ENCODE measurements around the gene PFDN6.

The PFDN6 gene

GRCh38 chr6:33297956-33298772, 8.8 kb downstream of the PFDN6 start:
- Histone ChIP-seq H3K27me3 (ENCODE audit: control insufficient read depth, insufficient read depth, low read length) (no peaks in the 10 kb centered on the region), H3K4me1 (ENCODE audit: control insufficient read depth, insufficient read depth, low read length) (peaks cover 6% of the 10 kb centered on the region), H3K4me2 (ENCODE audit: low read length) (peak overlapping the region; percentile 89), H3K9ac (ENCODE audit: low read depth, low read length) (peak overlapping the region; percentile 96), H3K36me3 (ENCODE audit: insufficient read depth, low read length) (peaks cover 3% of the 10 kb centered on the region), H3K9me3 (replicated peaks; ENCODE audit: low read length) (no peaks in the 10 kb centered on the region), H3K4me3 (ENCODE audit: low read length) (peak overlapping the region; percentile 87)

- Histone ChIP-seq H3K9ac (ENCODE audit: low read depth, low read length) (peak within 1 kb of the TSS; percentile 96), H3K9me3 (replicated peaks; ENCODE audit: low read length) (no peaks in the 10 kb centered on the region), H3K4me3 (ENCODE audit: low read length) (peak within 1 kb of the TSS; percentile 87), H3K4me2 (ENCODE audit: low read length) (peak within 1 kb of the TSS; percentile 89), H3K36me3 (ENCODE audit: insufficient read depth, low read length) (peaks cover 5% of the 10 kb centered on the region), H3K4me1 (ENCODE audit: control insufficient read depth, insufficient read depth, low read length) (peaks cover 6% of the 10 kb centered on the region), H3K27me3 (ENCODE audit: control insufficient read depth, insufficient read depth, low read length) (no peaks in the 10 kb centered on the region)
Observed at GRCh38 chr6:33298773-33299236, 9.4 kb downstream of the PFDN6 start, which contains the start of gene RGL2. Gene RGL2, minus strand, starts transcription at chr6:33298942. Its CDS starts 332 bp downstream, at chr6:33298610.

- Histone ChIP-seq H3K9ac (ENCODE audit: low read depth, low read length) (peak overlapping the region; percentile 96), H3K9me3 (replicated peaks; ENCODE audit: low read length) (no peaks in the 10 kb centered on the region), H3K4me3 (ENCODE audit: low read length) (peak overlapping the region; percentile 87), H3K4me1 (ENCODE audit: control insufficient read depth, insufficient read depth, low read length) (peaks cover 6% of the 10 kb centered on the region), H3K4me2 (ENCODE audit: low read length) (peak overlapping the region; percentile 89), H3K27me3 (ENCODE audit: control insufficient read depth, insufficient read depth, low read length) (no peaks in the 10 kb centered on the region), H3K36me3 (ENCODE audit: insufficient read depth, low read length) (peaks cover 9% of the 10 kb centered on the region)
Observed at GRCh38 chr6:33299237-33299944, 10.0 kb downstream of the PFDN6 start.

GRCh38 chr6:33301877-33302276, 12.5 kb downstream of the PFDN6 start:
- peaks cover 6% of the 10 kb centered on the region for H3K4me1 ChIP-seq (ENCODE audit: control insufficient read depth, insufficient read depth, low read length)
- H3K4me3 ChIP-seq (ENCODE audit: low read length): no peak overlapping the region
- H3K9me3 ChIP-seq (replicated peaks; ENCODE audit: low read length): no peaks in the 10 kb centered on the region
- no peak overlapping the region for H3K4me2 ChIP-seq (ENCODE audit: low read length)
- H3K27me3 ChIP-seq (ENCODE audit: control insufficient read depth, insufficient read depth, low read length): no peaks in the 10 kb centered on the region
- H3K9ac ChIP-seq (ENCODE audit: low read depth, low read length): no peak overlapping the region
- H3K36me3 ChIP-seq (ENCODE audit: insufficient read depth, low read length): peaks cover 9% of the 10 kb centered on the region

GRCh38 chr6:33304216-33304615, 14.8 kb downstream of the PFDN6 start:
- Histone ChIP-seq H3K4me2 (ENCODE audit: low read length) (no peak overlapping the region), H3K9me3 (replicated peaks; ENCODE audit: low read length) (no peaks in the 10 kb centered on the region), H3K36me3 (ENCODE audit: insufficient read depth, low read length) (peaks cover 12% of the 10 kb centered on the region), H3K4me1 (ENCODE audit: control insufficient read depth, insufficient read depth, low read length) (no peaks in the 10 kb centered on the region), H3K27me3 (ENCODE audit: control insufficient read depth, insufficient read depth, low read length) (no peaks in the 10 kb centered on the region), H3K4me3 (ENCODE audit: low read length) (no peak overlapping the region), H3K9ac (ENCODE audit: low read depth, low read length) (no peak overlapping the region)

GRCh38 chr6:33305052-33305451, 15.7 kb downstream of the PFDN6 start:
- H3K36me3 ChIP-seq (ENCODE audit: insufficient read depth, low read length): peaks cover 12% of the 10 kb centered on the region
- H3K4me2 ChIP-seq (ENCODE audit: low read length): no peak overlapping the region
- no peak overlapping the region for H3K9ac ChIP-seq (ENCODE audit: low read depth, low read length)
- H3K9me3 ChIP-seq (replicated peaks; ENCODE audit: low read length): no peaks in the 10 kb centered on the region
- H3K4me3 ChIP-seq (ENCODE audit: low read length): no peak overlapping the region
- H3K27me3 ChIP-seq (ENCODE audit: control insufficient read depth, insufficient read depth, low read length): no peaks in the 10 kb centered on the region
- no peaks in the 10 kb centered on the region for H3K4me1 ChIP-seq (ENCODE audit: control insufficient read depth, insufficient read depth, low read length)

GRCh38 chr6:33306356-33306755, 17.0 kb downstream of the PFDN6 start:
- Histone ChIP-seq H3K9ac (ENCODE audit: low read depth, low read length) (no peak overlapping the region), H3K9me3 (replicated peaks; ENCODE audit: low read length) (no peaks in the 10 kb centered on the region), H3K4me1 (ENCODE audit: control insufficient read depth, insufficient read depth, low read length) (no peaks in the 10 kb centered on the region), H3K36me3 (ENCODE audit: insufficient read depth, low read length) (peaks cover 12% of the 10 kb centered on the region), H3K27me3 (ENCODE audit: control insufficient read depth, insufficient read depth, low read length) (no peaks in the 10 kb centered on the region), H3K4me3 (ENCODE audit: low read length) (no peak overlapping the region), H3K4me2 (ENCODE audit: low read length) (no peak overlapping the region)

GRCh38 chr6:33312361-33313104, 23.1 kb downstream of the PFDN6 start:
- Histone ChIP-seq H3K4me1 (ENCODE audit: control insufficient read depth, insufficient read depth, low read length) (peaks cover 24% of the 10 kb centered on the region), H3K4me3 (ENCODE audit: low read length) (peak overlapping the region; percentile 100), H3K36me3 (ENCODE audit: insufficient read depth, low read length) (peaks cover 3% of the 10 kb centered on the region), H3K9ac (ENCODE audit: low read depth, low read length) (peak overlapping the region; percentile 96), H3K4me2 (ENCODE audit: low read length) (peak overlapping the region; percentile 98), H3K27me3 (ENCODE audit: control insufficient read depth, insufficient read depth, low read length) (no peaks in the 10 kb centered on the region), H3K9me3 (replicated peaks; ENCODE audit: low read length) (no peaks in the 10 kb centered on the region)

- Histone ChIP-seq H3K36me3 (ENCODE audit: insufficient read depth, low read length) (peaks cover 3% of the 10 kb centered on the region), H3K4me2 (ENCODE audit: low read length) (peak overlapping the region; percentile 98), H3K27me3 (ENCODE audit: control insufficient read depth, insufficient read depth, low read length) (no peaks in the 10 kb centered on the region), H3K9me3 (replicated peaks; ENCODE audit: low read length) (no peaks in the 10 kb centered on the region), H3K9ac (ENCODE audit: low read depth, low read length) (peak overlapping the region; percentile 96), H3K4me3 (ENCODE audit: low read length) (peak overlapping the region; percentile 100), H3K4me1 (ENCODE audit: control insufficient read depth, insufficient read depth, low read length) (peaks cover 27% of the 10 kb centered on the region)
Observed at GRCh38 chr6:33313105-33313708, 23.8 kb downstream of the PFDN6 start.

- H3K4me1 ChIP-seq (ENCODE audit: control insufficient read depth, insufficient read depth, low read length): peaks cover 34% of the 10 kb centered on the region
- peak within 1 kb of the TSS; percentile 100 for H3K4me3 ChIP-seq (ENCODE audit: low read length)
- H3K9ac ChIP-seq (ENCODE audit: low read depth, low read length): peak within 1 kb of the TSS; percentile 96
- no peaks in the 10 kb centered on the region for H3K27me3 ChIP-seq (ENCODE audit: control insufficient read depth, insufficient read depth, low read length)
- peaks cover 4% of the 10 kb centered on the region for H3K36me3 ChIP-seq (ENCODE audit: insufficient read depth, low read length)
- H3K4me2 ChIP-seq (ENCODE audit: low read length): peak within 1 kb of the TSS; percentile 98
- no peaks in the 10 kb centered on the region for H3K9me3 ChIP-seq (replicated peaks; ENCODE audit: low read length)
Observed at GRCh38 chr6:33313709-33314514, 24.5 kb downstream of the PFDN6 start, which contains the start of gene TAPBP. Gene TAPBP, minus strand, starts transcription at chr6:33314078. Its CDS starts 37 bp downstream, at chr6:33314041.

Measured in skeletal muscle satellite cell (primary cell).